ENCODE results near the gene NTF4.
A peak's percentile ranks its signal among the peaks of the same experiment; 100 is the strongest.

NTF4 gene, protein sequence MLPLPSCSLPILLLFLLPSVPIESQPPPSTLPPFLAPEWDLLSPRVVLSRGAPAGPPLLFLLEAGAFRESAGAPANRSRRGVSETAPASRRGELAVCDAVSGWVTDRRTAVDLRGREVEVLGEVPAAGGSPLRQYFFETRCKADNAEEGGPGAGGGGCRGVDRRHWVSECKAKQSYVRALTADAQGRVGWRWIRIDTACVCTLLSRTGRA

GRCh38 chr19:49064768-49065611 lies at the start of gene NTF4:
NTF4 (minus strand) TSS chr19:49064818; CDS start chr19:49061997, 2,821 bp downstream.
- no peak for DNase-seq

- peak in 45 of 56 donors; percentile 16 to 77 (median 46) for DNase-seq
Observed at GRCh38 chr19:49113762-49114629, 49.4 kb upstream of the NTF4 start, which contains the start of gene LIN7B. LIN7B (plus strand) TSS chr19:49114370; CDS start chr19:49114405, 35 bp downstream.

DNA sequence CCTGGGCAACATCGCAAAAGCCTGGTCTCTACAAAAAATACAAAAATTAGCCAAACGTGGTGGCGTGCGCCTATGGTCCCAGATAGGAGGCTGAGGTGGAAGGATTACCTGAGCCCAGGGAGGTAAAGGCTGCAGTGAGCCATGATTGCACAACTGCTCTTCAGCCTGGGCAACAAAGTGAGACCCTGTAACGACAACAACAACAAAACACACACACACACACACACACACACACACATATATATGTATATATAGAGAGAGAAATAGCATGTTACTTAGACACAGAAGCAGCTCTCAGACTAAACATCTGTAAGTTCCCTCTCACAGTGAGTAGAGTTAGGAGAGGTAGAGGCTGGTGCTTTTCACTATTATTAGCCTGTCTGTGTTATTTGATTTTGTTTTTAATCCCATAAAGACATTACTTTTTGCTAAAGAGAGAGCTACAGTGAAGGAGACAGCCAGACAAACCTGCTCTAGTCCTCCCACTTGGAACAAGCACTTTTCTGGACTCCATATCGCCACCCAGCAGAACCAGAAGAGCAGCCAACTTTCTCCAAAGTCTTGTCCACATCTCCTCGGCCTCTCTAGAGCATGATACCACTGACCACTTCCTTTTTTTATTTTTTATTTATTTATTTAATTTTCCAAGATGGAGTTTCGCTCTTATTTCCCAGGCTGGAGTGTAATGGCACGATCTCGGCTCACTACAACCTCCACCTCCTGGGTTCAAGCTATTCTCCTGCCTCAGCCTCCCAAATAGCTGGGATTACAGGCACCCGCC lies 46.8 kb upstream of the NTF4 start:
- DNase-seq, result no peak

GRCh38 chr19:49110567-49110966 lies 45.9 kb upstream of the NTF4 start:
- no peak for DNase-seq

DNA sequence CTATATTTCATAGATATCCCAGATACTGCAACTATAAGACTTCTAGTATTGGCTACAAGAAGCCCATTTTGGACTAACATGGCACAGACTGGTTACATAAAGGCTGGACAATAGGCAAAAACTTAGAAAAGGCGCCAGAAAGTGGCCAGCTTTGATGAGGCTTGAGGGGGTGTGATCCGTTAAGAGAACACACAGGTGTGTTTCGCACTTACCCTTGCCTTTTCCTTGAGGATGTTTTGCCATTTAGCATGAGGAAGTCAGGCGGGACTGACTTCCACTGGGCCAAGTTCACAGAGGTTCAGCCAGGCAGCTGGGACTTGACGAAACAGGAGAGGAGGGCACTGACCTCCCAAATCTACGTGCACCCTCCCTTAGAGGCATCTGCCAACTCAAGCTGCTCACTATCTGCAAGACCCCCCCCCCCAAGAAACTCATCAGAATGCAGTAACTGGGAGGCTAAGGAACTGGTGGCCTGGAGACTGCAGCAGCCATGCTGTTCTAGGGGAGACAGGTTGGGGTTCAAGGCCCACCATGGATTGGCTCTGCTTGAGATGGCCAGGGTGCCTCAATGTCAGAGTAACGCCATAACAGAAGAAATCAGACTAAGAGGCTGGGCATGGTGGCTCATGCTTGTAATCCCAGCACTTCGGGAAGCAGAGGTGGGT lies 45.1 kb upstream of the NTF4 start:
- no peak for DNase-seq

DNA sequence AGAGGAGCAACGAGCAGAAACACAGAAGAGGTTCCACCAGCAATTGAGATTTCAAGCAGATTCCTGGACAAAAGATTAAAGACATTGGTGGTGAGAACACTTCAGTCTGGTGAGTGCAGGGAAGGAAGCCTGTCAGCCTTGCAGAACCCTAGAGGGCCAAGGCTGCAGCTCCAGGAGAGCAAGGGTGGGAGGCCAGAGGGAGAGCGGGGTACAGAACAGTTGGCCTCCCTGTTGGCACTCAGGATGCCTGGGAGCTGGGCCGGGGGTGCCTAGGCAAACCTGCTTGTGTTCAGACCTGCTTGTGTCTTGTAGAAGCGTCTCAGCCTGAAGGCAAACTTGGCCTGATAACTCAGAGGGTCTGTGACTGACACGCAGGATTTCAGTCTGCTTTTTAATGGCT lies 44.4 kb upstream of the NTF4 start:
- no peak for DNase-seq

DNA sequence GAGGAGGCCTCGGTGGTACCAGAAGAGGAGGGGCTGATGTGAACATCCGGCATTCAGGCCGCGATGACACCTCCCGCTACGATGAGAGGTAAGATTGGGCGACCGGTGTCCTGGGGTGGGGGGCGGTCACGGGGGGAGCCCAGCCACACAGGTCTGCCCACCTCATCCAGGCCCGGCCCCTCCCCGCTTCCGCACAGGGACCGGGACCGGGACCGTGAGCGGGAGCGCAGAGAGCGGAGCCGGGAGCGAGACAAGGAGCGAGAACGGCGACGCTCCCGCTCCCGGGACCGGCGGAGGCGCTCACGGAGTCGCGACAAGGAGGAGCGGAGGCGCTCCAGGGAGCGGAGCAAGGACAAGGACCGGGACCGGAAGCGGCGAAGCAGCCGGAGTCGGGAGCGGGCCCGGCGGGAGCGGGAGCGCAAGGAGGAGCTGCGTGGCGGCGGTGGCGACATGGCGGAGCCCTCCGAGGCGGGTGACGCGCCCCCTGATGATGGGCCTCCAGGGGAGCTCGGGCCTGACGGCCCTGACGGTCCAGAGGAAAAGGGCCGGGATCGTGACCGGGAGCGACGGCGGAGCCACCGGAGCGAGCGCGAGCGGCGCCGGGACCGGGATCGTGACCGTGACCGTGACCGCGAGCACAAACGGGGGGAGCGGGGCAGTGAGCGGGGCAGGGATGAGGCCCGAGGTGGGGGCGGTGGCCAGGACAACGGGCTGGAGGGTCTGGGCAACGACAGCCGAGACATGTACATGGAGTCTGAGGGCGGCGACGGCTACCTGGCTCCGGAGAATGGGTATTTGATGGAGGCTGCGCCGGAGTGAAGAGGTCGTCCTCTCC lies 43.2 kb upstream of the NTF4 start:
- no peak for DNase-seq

- peak in 24 of 56 donors; percentile 4 to 67 (median 16) for DNase-seq
Observed at GRCh38 chr19:49106648-49107135, 42.1 kb upstream of the NTF4 start.

DNA sequence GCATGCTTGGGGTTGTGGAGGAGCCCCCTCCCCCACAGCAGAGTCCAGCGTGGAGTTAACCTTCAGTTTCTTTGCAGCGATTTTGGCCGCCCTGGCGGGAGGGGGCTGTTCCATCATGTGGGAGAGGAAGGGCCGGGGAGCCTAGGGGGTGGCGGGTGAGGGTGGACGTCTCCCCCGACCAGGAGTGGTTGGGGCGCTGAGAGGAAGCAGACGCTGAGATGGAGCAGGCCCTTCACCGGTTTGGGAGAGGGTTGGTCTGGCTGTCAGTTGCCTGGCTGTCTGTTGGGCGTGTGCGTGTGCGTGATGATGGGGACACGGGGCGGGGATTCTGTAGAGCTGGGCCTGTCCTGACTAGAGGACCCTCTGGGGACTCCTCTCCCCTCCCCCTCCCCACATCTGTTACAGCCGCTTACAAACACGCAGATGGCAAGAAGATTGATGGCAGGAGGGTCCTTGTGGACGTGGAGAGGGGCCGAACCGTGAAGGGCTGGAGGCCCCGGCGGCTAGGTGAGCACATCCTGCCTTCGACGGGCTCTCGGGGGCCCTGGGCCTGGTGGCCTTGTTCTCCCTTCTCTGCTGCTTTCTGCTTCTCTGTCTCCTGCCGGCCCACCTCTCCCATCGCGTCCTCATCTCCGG lies 39.7 kb upstream of the NTF4 start:
- DNase-seq, result no peak

- DNase-seq, result no peak
Observed at GRCh38 chr19:49103331-49104085, 38.9 kb upstream of the NTF4 start.

- no peak for DNase-seq
Observed at GRCh38 chr19:49102303-49102702, 37.7 kb upstream of the NTF4 start.

- DNase-seq, result no peak
Observed at GRCh38 chr19:49101160-49101559, 36.5 kb upstream of the NTF4 start.

DNA sequence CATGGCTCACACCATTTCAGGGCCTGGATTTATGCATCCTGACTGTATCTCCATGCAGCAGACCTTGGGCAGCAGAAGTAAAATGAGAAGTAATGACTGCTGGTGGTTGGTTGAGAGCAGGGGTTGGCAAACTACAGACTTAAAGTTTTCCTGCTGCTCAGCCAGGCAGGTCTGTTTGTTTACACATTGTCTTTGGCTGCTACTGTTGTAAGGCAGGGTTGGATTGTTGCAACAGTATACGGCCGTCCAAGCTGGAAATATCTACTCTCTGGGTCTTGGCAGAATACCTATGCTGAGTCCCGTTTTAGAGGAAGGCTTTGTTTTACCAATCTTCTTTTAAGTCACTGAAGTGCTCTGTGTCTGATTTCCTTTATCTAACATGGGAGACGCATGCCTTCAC lies 34.2 kb upstream of the NTF4 start:
- DNase-seq, result no peak

- peak in 43 of 56 donors; percentile 13 to 74 (median 42) for DNase-seq
Observed at GRCh38 chr19:49097453-49098288, 33.1 kb upstream of the NTF4 start.

- peak in 39 of 56 donors; percentile 3 to 73 (median 34) for DNase-seq
Observed at GRCh38 chr19:49094505-49095482, 30.2 kb upstream of the NTF4 start.

GRCh38 chr19:49092686-49093085 lies 28.1 kb upstream of the NTF4 start:
- DNase-seq, result no peak
